GM12874 (cell line): ENCODE data around the gene CLPX.

Experiments used
- TF ChIP-seq, protein P1 (sequence below): IDR thresholded peaks from 2 replicates; pipeline ENCODE4 v1.5.1; 2011; ENCODE audit warnings: low read depth, mild to moderate bottlenecking, control low read depth, low read length, moderate library complexity; ENCODE audit not compliant: insufficient read depth

The CLPX gene

DNA sequence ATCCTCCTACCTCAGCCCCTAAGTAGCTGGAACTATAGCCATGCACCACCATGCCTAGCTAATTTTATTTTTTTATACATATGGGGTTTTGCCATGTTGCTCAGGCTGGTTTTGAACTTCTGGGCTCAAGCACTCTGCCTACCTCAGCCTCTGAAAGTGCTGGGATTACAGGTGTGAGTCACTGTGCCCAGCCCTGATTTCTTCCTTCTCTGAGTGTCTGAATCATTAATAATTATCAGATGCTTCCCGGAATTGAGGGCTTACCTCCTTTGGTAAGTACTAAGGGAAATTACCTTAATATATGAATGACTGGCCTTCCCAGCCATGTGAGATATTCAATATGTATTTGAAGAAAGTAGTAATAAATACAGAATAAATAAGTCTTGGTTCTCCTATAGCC lies 7.2 kb downstream of the CLPX start:
- TF ChIP-seq, protein P1, sequence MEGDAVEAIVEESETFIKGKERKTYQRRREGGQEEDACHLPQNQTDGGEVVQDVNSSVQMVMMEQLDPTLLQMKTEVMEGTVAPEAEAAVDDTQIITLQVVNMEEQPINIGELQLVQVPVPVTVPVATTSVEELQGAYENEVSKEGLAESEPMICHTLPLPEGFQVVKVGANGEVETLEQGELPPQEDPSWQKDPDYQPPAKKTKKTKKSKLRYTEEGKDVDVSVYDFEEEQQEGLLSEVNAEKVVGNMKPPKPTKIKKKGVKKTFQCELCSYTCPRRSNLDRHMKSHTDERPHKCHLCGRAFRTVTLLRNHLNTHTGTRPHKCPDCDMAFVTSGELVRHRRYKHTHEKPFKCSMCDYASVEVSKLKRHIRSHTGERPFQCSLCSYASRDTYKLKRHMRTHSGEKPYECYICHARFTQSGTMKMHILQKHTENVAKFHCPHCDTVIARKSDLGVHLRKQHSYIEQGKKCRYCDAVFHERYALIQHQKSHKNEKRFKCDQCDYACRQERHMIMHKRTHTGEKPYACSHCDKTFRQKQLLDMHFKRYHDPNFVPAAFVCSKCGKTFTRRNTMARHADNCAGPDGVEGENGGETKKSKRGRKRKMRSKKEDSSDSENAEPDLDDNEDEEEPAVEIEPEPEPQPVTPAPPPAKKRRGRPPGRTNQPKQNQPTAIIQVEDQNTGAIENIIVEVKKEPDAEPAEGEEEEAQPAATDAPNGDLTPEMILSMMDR, result no peak

DNA sequence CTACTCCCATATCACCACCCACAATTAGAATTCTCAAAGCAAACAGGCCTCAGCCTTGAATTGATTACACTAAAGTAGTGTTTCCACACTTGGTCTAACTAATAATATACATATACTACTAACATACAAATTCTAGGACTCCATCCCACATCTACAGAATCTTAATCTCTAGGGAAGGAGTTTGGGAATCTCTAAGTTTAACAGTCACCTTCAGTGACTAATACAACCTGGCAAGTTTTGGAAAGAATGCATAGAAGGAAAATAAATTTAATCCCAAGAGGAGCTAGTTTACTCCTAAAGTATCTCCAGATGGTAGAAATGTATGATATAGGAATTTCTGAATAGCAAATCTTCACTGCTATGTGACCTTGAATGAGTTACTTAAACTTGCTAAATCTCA lies 9.1 kb downstream of the CLPX start:
- TF ChIP-seq, protein P1, result no peak

DNA sequence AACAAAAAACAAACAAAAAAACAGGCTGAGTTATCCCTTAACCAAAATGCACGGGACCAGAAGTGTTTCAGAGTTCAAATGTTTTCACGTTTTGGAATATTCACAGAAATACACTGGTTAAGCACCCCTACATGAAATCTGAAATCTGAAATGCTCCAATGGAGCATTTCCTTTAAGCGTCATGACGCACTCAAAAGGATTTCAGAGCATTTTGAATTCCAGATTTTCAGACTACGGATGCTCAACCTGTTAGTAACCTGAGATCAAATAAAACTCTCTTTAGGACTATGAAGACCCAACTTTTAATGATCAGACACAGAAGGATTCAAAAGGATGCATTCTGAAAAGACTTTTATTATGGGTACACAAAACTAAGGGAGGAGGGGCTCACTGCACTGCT lies 9.6 kb downstream of the CLPX start:
- TF ChIP-seq, protein P1, result no peak

DNA sequence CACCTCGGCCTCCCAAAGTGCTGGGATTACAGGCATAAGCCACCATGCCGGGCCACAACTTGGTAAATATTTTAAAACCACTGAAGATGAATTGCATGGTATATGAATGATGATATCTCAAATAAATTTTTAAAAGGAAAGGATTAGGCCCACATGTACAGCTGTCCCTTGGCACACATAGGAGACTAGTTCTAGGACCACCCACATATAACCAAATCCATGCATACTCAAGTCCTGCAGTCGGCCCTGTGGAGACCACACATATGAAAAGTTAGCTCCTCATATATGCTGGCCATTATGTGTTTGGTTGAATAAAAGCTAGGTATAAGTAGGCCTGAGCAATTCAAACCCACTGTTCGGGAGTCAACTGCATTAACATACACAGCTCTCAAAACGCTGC lies 10.6 kb downstream of the CLPX start:
- TF ChIP-seq, protein P1, result no peak

DNA sequence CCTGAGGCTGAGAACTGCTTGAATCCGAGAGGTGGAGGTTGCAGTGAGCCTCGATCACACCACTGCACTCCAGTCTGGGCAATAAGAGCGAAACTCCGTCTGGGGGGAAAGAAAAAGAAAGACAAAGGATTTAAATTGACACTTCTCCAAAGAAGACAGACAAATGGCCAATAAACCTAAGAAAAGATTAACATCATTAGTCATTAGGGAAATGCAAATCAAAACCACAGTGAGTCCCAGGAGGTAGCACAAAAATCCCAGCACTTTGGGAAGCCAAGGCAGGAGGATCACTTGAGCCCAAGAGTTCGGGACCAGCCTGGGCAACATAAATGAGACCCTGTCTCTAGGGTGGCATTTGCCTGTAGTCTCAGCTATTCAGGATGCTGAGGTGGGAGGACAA lies 12.6 kb downstream of the CLPX start:
- TF ChIP-seq, protein P1, result no peak

DNA sequence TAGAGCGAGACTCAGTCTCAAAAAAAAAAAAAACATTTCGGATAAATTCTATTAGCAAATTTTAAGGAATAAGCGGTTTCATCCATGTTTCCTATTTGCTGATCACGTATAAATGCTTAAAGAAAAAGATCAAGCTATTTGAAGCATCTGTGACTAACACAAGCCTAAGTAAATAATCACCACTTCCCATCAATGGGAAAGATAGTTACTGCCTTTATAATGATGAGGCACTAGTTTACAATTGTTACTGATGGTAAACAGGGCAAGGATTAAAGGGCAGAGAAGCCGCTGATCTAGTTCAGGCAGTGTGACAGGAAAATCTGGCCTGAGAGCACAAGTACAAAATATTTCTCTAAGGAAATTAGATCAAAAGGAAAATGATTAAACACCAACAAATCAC lies 13.7 kb downstream of the CLPX start:
- TF ChIP-seq, protein P1, result no peak

DNA sequence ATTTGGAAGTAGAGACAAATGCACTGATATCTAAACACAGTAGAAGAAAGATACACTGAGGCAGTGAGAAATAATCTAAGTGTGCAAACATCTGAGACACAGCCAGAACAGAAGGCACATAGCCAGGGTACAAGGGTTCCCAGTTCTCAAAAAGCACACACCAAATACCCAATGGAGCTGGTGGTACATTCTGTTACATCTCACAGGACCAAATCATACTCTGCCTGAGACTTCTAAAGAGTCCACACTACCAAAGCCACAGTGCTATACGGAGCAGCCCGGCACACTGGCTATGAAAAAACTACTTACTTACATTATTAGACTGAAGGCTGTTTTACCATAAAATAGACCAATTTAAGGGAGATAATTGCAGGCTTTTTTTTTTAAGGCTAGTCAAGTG lies 19.3 kb downstream of the CLPX start:
- TF ChIP-seq, protein P1, result no peak

DNA sequence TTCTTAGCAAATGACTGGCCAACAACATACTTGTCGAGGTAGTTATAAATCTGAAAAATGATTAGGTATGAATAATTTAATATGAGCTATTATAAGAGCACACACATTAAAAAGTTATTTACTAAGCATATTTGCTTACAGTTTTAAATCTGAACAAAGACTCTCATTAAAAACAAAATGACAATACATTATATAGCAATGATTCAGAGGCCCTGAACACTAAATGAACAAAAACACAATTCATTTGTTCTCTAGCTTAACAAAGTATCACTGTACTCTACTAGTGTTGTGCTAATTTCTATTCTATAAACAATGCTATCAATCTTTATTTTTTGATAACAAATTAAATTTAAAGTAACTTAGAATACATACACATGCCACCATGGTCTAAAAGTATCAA lies 21.0 kb downstream of the CLPX start:
- TF ChIP-seq, protein P1, result no peak
